Immature natural killer cell (primary cell): ENCODE results near the gene TSPAN17. TPM values are rescaled to one million over a fixed set of nuclear protein-coding genes. Genes with fewer than 3 reads are reported as not detected.
"Not testable (repeated sequence)": the region's sequence is repeated elsewhere in the genome, so short reads cannot be mapped to it uniquely, and the experiment has no call there.

ENCODE experiments used
- DNase-seq, 3 donors: peaks; one replicate each; pipeline ENCODE4 v3.0.0; 2022; ENCODE audit warnings: mixed read lengths in 1 of 3
- H3K27ac Mint-ChIP-seq, 6 donors: one replicate each; pipeline ENCODE4 v1.8.0; 2020; ENCODE audit warnings: mixed read lengths in 6 of 6, mild to moderate bottlenecking in 5 of 6, inconsistent platforms in 4 of 6, moderate library complexity in 3 of 6
- H3K27me3 Mint-ChIP-seq, 3 donors: one replicate each; pipeline ENCODE4 v1.8.0; 2020 to 2021; ENCODE audit warnings: low read depth in 3 of 3, mild to moderate bottlenecking in 3 of 3, mixed read lengths in 3 of 3, moderate library complexity in 3 of 3, inconsistent platforms in 1 of 3
- H3K36me3 Mint-ChIP-seq, 3 donors: one replicate each; pipeline ENCODE4 v1.8.0; 2020; ENCODE audit warnings: mixed read lengths in 3 of 3, inconsistent platforms in 2 of 3, mild to moderate bottlenecking in 2 of 3
- H3K4me1 Mint-ChIP-seq, 2 donors: one replicate each; pipeline ENCODE4 v1.8.0; 2020; ENCODE audit warnings: inconsistent platforms in 2 of 2, mild to moderate bottlenecking in 2 of 2, mixed read lengths in 2 of 2, moderate library complexity in 1 of 2
- H3K4me3 Mint-ChIP-seq, 5 donors: one replicate each; pipeline ENCODE4 v1.8.0; 2020; ENCODE audit warnings: mild to moderate bottlenecking in 5 of 5, mixed read lengths in 5 of 5, inconsistent platforms in 3 of 5, moderate library complexity in 3 of 5
- H3K9me3 Mint-ChIP-seq, 6 donors: one replicate each; pipeline ENCODE4 v1.8.0; 2020; ENCODE audit warnings: mild to moderate bottlenecking in 6 of 6, mixed read lengths in 6 of 6, inconsistent platforms in 4 of 6, moderate library complexity in 3 of 6
- polyA plus RNA-seq, 3 donors: library from polyadenylated mRNA; unstranded; fragments of 300-500 nt; fragmentation: Illumina TruSeq; gene quantifications; one replicate each; pipeline ENCODE4 v1.2.3, GENCODE V29; 2021

The TSPAN17 gene
- polyA plus RNA-seq, 3 donors from 2014 or later, result 45.2 to 53.0 (median 49.4) TPM

GRCh38 chr5:176693477-176693851 is 46.2 kb downstream of the TSPAN17 start:
- H3K4me3 Mint-ChIP-seq, result no peak overlapping the region
- H3K27me3 Mint-ChIP-seq, result peaks cover 13 to 30% (median 27%) of the 10 kb centered on the region in 3 donors

GRCh38 chr5:176694146-176694545 is 46.9 kb downstream of the TSPAN17 start:
- DNase-seq, result no peak
- Mint-ChIP-seq H3K36me3 (peaks cover 0 to 5% (median 0%) of the 10 kb centered on the region in 3 donors), H3K4me3 (no peak overlapping the region), H3K27me3 (peaks cover 13 to 33% (median 27%) of the 10 kb centered on the region in 3 donors), H3K4me1 (no peaks in the 10 kb centered on the region), H3K9me3 (peaks cover 0 to 1% (median 0%) of the 10 kb centered on the region in 6 donors), H3K27ac (no peak overlapping the region)

More at GRCh38 chr5:176693477-176693851, 46.2 kb downstream of the TSPAN17 start:
- no peaks in the 10 kb centered on the region for H3K4me1 Mint-ChIP-seq
- no peak for DNase-seq
- H3K36me3 Mint-ChIP-seq, result peaks cover 0 to 5% (median 0%) of the 10 kb centered on the region in 3 donors
- no peak overlapping the region for H3K27ac Mint-ChIP-seq
- H3K9me3 Mint-ChIP-seq, result peaks cover 0 to 1% (median 0%) of the 10 kb centered on the region in 6 donors

- peaks cover 12 to 33% (median 25%) of the 10 kb centered on the region in 3 donors for H3K27me3 Mint-ChIP-seq
- peaks cover 0 to 1% (median 0%) of the 10 kb centered on the region in 6 donors for H3K9me3 Mint-ChIP-seq
- no peaks in the 10 kb centered on the region for H3K4me1 Mint-ChIP-seq
- peaks cover 0 to 5% (median 0%) of the 10 kb centered on the region in 3 donors for H3K36me3 Mint-ChIP-seq
- H3K27ac Mint-ChIP-seq, result no peak overlapping the region
- no peak for DNase-seq
- no peak overlapping the region for H3K4me3 Mint-ChIP-seq
Measured at GRCh38 chr5:176694631-176695030, 47.3 kb downstream of the TSPAN17 start.

- DNase-seq, result no peak
- no peak overlapping the region for H3K27ac Mint-ChIP-seq
- H3K4me1 Mint-ChIP-seq, result no peaks in the 10 kb centered on the region
- no peak overlapping the region for H3K4me3 Mint-ChIP-seq
- H3K27me3 Mint-ChIP-seq, result peaks cover 9 to 33% (median 26%) of the 10 kb centered on the region in 3 donors
- H3K9me3 Mint-ChIP-seq, result no peaks in the 10 kb centered on the region
- H3K36me3 Mint-ChIP-seq, result peaks cover 0 to 5% (median 0%) of the 10 kb centered on the region in 3 donors
Measured at GRCh38 chr5:176695073-176695472, 47.8 kb downstream of the TSPAN17 start.

GRCh38 chr5:176697267-176697933 is 50.1 kb downstream of the TSPAN17 start:
- no peak for DNase-seq
- no peaks in the 10 kb centered on the region for H3K4me1 Mint-ChIP-seq
- H3K27ac Mint-ChIP-seq, result no peak overlapping the region
- H3K4me3 Mint-ChIP-seq, result no peak overlapping the region
- H3K9me3 Mint-ChIP-seq, result no peaks in the 10 kb centered on the region
- H3K27me3 Mint-ChIP-seq, result peaks cover 6 to 40% (median 25%) of the 10 kb centered on the region in 3 donors
- peaks cover 0 to 5% (median 0%) of the 10 kb centered on the region in 3 donors for H3K36me3 Mint-ChIP-seq

- H3K9me3 Mint-ChIP-seq, result no peaks in the 10 kb centered on the region
- peaks cover 0 to 5% (median 0%) of the 10 kb centered on the region in 3 donors for H3K36me3 Mint-ChIP-seq
- H3K4me3 Mint-ChIP-seq, result no peak overlapping the region
- DNase-seq, result no peak
- H3K4me1 Mint-ChIP-seq, result no peaks in the 10 kb centered on the region
- peaks cover 4 to 35% (median 25%) of the 10 kb centered on the region in 3 donors for H3K27me3 Mint-ChIP-seq
- no peak overlapping the region for H3K27ac Mint-ChIP-seq
Measured at GRCh38 chr5:176697934-176698538, 50.8 kb downstream of the TSPAN17 start.

GRCh38 chr5:176699446-176699845 is 52.2 kb downstream of the TSPAN17 start:
- H3K4me3 Mint-ChIP-seq, H3K36me3 Mint-ChIP-seq, H3K4me1 Mint-ChIP-seq, H3K9me3 Mint-ChIP-seq, H3K27ac Mint-ChIP-seq, DNase-seq: not testable (repeated sequence)
- peaks cover 4 to 28% (median 22%) of the 10 kb centered on the region in 3 donors for H3K27me3 Mint-ChIP-seq

- no peak overlapping the region for H3K4me3 Mint-ChIP-seq
- peak; percentile 33 to 43 (median 33) for DNase-seq
- no peak overlapping the region for H3K27ac Mint-ChIP-seq
- H3K4me1 Mint-ChIP-seq, result no peaks in the 10 kb centered on the region
- H3K27me3 Mint-ChIP-seq, result peaks cover 0 to 26% (median 17%) of the 10 kb centered on the region in 3 donors
- H3K36me3 Mint-ChIP-seq, result peaks cover 0 to 5% (median 0%) of the 10 kb centered on the region in 3 donors
- H3K9me3 Mint-ChIP-seq, result no peaks in the 10 kb centered on the region
Measured at GRCh38 chr5:176700239-176700847, 53.1 kb downstream of the TSPAN17 start.

- DNase-seq, result no peak
Measured at GRCh38 chr5:176702671-176703641, 55.7 kb downstream of the TSPAN17 start.

GRCh38 chr5:176703857-176704256 is 56.6 kb downstream of the TSPAN17 start:
- H3K27ac Mint-ChIP-seq, result no peak overlapping the region
- H3K36me3 Mint-ChIP-seq, result no peaks in the 10 kb centered on the region
- no peak overlapping the region for H3K4me3 Mint-ChIP-seq
- no peak for DNase-seq
- H3K27me3 Mint-ChIP-seq, result peaks cover 0 to 12% (median 4%) of the 10 kb centered on the region in 3 donors
- H3K4me1 Mint-ChIP-seq, result no peaks in the 10 kb centered on the region
- no peaks in the 10 kb centered on the region for H3K9me3 Mint-ChIP-seq

More at GRCh38 chr5:176702671-176703641, 55.7 kb downstream of the TSPAN17 start:
- Mint-ChIP-seq H3K4me3 (no peak overlapping the region), H3K36me3 (no peaks in the 10 kb centered on the region), H3K27ac (no peak overlapping the region), H3K9me3 (no peaks in the 10 kb centered on the region), H3K27me3 (peaks cover 0 to 16% (median 4%) of the 10 kb centered on the region in 3 donors), H3K4me1 (no peaks in the 10 kb centered on the region)

GRCh38 chr5:176704355-176704754 is 57.1 kb downstream of the TSPAN17 start:
- Mint-ChIP-seq H3K27ac (no peak overlapping the region), H3K36me3 (no peaks in the 10 kb centered on the region), H3K9me3 (no peaks in the 10 kb centered on the region), H3K4me3 (no peak overlapping the region), H3K4me1 (no peaks in the 10 kb centered on the region), H3K27me3 (peaks cover 0 to 12% (median 4%) of the 10 kb centered on the region in 3 donors)
- no peak for DNase-seq

GRCh38 chr5:176704817-176705216 is 57.5 kb downstream of the TSPAN17 start:
- H3K4me3 Mint-ChIP-seq, result no peak overlapping the region

More at GRCh38 chr5:176704817-176705216, 57.5 kb downstream of the TSPAN17 start:
- H3K27me3 Mint-ChIP-seq, result peaks cover 0 to 12% (median 6%) of the 10 kb centered on the region in 3 donors
- no peaks in the 10 kb centered on the region for H3K9me3 Mint-ChIP-seq
- no peak overlapping the region for H3K27ac Mint-ChIP-seq
- no peaks in the 10 kb centered on the region for H3K36me3 Mint-ChIP-seq
- no peaks in the 10 kb centered on the region for H3K4me1 Mint-ChIP-seq
- DNase-seq, result no peak
